Kidney capillary endothelial cell (primary cell): Measurements from ENCODE around the gene TSPAN4.

Source experiments
- DNase-seq: peaks from one replicate; pipeline ENCODE4 v3.0.0-alpha.2; 2018; ENCODE audit warnings: low spot score

The TSPAN4 gene

DNA sequence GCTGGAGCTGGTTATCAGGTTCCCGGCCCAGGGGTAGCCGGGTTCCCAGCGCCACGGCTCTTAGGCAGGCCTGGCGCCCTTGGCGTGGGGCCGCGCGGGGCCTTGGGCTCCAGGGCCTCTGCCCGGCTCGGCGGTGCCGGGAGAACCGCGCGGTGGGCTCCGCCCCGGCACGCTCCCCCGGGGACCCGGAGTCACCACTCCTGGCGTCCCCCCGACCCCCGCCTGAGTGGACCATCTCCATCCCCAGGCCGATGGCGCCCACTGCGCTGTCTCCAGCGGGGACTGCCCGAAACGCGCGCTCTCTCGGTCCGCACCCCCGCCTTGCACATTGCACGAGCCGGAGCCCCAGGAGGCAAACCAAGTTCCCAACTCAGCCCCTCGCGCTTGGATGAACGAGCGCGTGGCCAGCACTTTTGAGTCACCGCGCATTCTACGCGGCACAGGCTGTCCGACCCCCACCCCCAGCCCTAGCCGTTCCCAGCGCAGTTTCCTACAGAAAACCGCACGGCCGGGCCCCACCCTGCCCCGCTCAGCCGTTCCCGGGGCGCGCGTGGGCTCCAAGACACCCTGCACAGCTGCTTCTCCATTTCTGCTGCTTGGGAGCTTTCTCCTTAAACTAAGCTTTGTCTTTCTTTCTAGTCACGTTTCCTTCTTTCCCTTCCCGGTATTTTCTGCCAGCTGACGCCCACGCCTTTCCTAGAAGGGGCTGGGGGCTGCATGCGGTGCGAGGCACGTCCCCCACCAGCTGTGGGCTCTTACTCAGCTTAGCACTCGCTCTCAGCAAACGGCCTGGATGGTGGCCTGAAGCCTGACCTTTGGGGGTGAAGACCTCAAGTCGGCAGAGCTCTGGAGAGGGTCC lies 68.6 kb downstream of the TSPAN4 start:
- DNase-seq: no peak

DNA sequence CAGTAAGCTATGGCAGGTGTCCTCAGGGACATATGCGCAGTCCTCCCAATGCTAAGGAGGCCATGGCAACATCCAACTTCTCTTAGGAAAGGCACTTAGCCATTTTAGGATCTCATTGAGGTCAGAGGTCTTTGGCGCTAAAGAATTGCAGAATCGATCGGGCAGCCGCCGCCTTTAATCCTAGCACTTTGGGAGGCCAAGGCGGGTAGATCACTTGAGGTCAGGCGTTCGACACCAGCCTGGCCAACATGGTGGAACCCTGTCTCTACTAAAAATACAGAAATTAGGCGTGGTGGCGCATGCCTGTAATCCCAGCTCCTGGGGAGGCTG lies 69.2 kb downstream of the TSPAN4 start:
- no peak for DNase-seq

DNA sequence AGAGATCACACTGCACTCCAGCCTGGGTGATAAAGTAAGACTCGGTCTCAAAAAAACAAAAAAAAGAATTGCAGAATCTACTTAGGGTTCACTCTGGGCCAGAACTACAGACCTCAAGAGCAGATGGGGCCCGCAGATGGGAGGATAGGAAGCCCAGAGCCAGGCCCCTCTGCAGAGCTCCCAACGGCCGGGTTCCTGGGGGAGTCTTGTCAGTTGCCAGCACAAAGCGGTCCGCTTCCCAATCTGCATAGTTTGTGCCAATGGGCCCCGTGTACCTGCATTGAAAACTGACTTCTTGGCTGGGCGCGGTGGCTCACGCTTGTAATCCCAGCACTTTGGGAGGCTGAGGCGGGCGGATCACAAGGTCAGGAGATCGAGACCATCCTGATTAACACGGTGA lies 69.6 kb downstream of the TSPAN4 start:
- no peak for DNase-seq

DNA sequence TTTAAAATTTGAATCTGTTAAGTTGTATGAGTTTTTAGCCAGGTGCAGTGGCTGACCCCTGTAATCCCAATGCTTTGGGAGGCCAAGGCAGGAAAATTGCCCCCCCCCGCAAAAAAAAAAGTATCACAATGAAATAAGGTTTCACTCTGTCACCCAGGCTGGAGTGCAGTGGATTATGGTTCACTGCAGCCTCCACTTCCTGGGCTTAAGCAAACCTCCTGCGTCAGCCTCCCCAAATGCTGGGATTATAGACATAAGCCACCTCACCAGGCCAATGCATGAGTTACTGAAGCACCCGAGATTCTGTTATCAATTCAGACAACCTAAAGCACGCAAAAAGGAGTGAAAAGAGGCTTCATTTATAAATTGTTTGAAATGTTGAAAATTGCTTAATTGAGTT lies 70.4 kb downstream of the TSPAN4 start:
- no peak for DNase-seq

DNA sequence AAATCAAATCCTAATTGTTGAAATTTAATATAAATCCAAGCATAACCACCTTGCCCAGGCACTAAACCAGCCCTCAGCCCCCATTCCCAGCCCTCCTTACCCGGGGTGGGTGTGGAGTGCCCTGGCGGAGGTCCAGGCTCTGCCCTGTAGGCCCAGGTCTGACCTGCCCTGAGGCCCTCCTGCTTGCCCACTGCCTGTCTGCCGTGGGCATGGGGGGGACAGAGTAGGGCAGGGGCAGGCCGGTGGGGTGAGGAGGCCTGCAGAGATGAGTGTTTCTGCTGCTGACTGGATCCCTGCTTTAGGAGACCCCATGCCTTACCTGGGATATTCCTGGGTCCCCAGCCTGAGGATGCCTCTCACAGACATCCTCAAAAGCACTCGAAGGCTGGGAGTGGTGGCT lies 71.6 kb downstream of the TSPAN4 start:
- no peak for DNase-seq

DNA sequence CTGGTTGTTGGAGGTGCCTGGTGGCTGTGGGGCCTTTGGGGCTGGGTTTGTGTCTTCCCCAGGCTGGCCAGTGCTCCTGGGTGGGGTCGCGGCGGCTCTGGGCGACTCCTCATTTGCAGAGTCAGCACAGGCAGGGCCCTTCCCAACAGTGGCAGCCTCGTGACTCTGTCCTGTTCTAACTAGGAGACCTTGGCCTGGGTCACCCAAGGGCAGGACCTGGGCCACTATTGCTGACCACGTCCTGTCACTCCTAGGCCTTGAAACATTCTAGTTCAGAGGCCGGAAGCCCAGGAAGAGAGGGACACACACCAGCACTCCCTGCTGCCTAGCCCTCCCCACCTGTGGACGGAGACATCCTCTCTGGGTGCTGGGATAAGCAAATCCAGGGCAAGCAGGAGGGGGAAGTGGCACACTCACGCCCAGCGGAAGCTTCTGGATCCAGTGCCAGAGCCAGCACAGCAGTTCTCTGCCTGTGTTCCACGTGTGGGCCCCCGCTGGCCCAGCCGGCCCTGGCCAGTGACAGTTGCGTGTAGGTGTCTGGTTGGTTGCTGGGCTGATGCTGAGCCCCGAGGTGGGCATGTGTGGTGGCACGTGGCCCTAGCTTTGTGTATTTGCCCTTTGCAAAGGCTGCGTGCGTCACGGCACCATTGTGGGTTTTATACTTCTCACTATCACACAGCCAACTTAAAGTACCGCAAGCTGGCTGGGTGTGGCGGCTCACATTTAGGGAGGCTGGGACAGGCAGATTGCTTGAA lies 72.3 kb downstream of the TSPAN4 start:
- DNase-seq: no peak
